ENCODE data around the gene IL1RAP.

IL1RAP gene

DNA sequence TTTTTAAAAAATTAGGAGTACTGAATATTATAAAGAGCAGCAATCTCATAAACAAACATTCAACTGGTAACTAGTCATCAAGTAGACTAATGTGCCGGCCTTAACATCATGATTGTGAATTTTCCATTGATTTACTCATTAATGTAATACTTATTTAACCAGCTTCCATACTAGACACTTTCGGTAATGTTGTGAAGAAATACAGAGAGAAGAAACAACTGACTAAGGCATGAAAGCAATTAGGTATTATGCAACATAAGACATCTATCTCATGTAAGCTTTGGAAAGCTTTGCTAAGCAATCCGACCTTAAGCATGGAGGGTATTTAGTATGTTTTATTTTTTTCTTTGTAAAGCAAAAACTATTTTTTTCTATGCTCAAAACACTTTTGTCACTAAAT lies 108.0 kb downstream of the IL1RAP start:
- Histone ChIP-seq H3K9ac (no peak overlapping the region), H3K4me1 (ENCODE audit: low read depth, poor library complexity, severe bottlenecking) (no peaks in the 10 kb centered on the region), H3K4me3 (IDR thresholded peaks at IDR 0.05; ENCODE audit: insufficient read depth, low read depth, low read length) (no peak overlapping the region), H3K4me2 (no peak overlapping the region), H3K27ac (no peak overlapping the region), H3K79me2 (ENCODE audit: insufficient read depth, low read depth) (no peaks in the 10 kb centered on the region), H3K27me3 (ENCODE audit: insufficient read depth, low read depth) (no peaks in the 10 kb centered on the region), H4K20me1 (ENCODE audit: insufficient read depth) (no peaks in the 10 kb centered on the region), H3K36me3 (ENCODE audit: insufficient read depth) (no peaks in the 10 kb centered on the region), H2AFZ (ENCODE audit: low read depth) (no peak overlapping the region)
- TF ChIP-seq CTCF (conservative IDR thresholded peaks at IDR 0.05; ENCODE audit: low read depth, low read length), result no peak

- no peak for TF ChIP-seq CTCF (conservative IDR thresholded peaks at IDR 0.05; ENCODE audit: low read depth, low read length)
These were observed 110.4 kb downstream of the IL1RAP start for GRCh38 chr3:190624282-190624681.

GRCh38 chr3:190626951-190627620 lies 113.2 kb downstream of the IL1RAP start:
- H3K9ac ChIP-seq, result no peak overlapping the region
- no peak overlapping the region for H3K4me3 ChIP-seq (IDR thresholded peaks at IDR 0.05; ENCODE audit: insufficient read depth, low read depth, low read length)
- no peak overlapping the region for H2AFZ ChIP-seq (ENCODE audit: low read depth)
- H3K27me3 ChIP-seq (ENCODE audit: insufficient read depth, low read depth), result no peaks in the 10 kb centered on the region
- no peaks in the 10 kb centered on the region for H3K36me3 ChIP-seq (ENCODE audit: insufficient read depth)
- no peak overlapping the region for H3K4me2 ChIP-seq
- H3K79me2 ChIP-seq (ENCODE audit: insufficient read depth, low read depth), result no peaks in the 10 kb centered on the region
- H4K20me1 ChIP-seq (ENCODE audit: insufficient read depth), result no peaks in the 10 kb centered on the region
- TF ChIP-seq CTCF (conservative IDR thresholded peaks at IDR 0.05; ENCODE audit: low read depth, low read length), result no peak
- no peaks in the 10 kb centered on the region for H3K4me1 ChIP-seq (ENCODE audit: low read depth, poor library complexity, severe bottlenecking)
- no peak overlapping the region for H3K27ac ChIP-seq

More at GRCh38 chr3:190624282-190624681, 110.4 kb downstream of the IL1RAP start:
- Histone ChIP-seq H2AFZ (ENCODE audit: low read depth) (no peak overlapping the region), H3K4me3 (IDR thresholded peaks at IDR 0.05; ENCODE audit: insufficient read depth, low read depth, low read length) (no peak overlapping the region), H3K27me3 (ENCODE audit: insufficient read depth, low read depth) (no peaks in the 10 kb centered on the region), H3K9ac (no peak overlapping the region), H3K79me2 (ENCODE audit: insufficient read depth, low read depth) (no peaks in the 10 kb centered on the region), H4K20me1 (ENCODE audit: insufficient read depth) (no peaks in the 10 kb centered on the region), H3K36me3 (ENCODE audit: insufficient read depth) (no peaks in the 10 kb centered on the region), H3K4me2 (no peak overlapping the region), H3K27ac (no peak overlapping the region), H3K4me1 (ENCODE audit: low read depth, poor library complexity, severe bottlenecking) (no peaks in the 10 kb centered on the region)

GRCh38 chr3:190629088-190629487 lies 115.2 kb downstream of the IL1RAP start:
- no peak overlapping the region for H3K9ac ChIP-seq
- H2AFZ ChIP-seq (ENCODE audit: low read depth), result no peak overlapping the region
- no peak for TF ChIP-seq CTCF (conservative IDR thresholded peaks at IDR 0.05; ENCODE audit: low read depth, low read length)
- no peak overlapping the region for H3K4me2 ChIP-seq
- H3K4me3 ChIP-seq (IDR thresholded peaks at IDR 0.05; ENCODE audit: insufficient read depth, low read depth, low read length), result no peak overlapping the region
- H3K27me3 ChIP-seq (ENCODE audit: insufficient read depth, low read depth), result no peaks in the 10 kb centered on the region
- H3K36me3 ChIP-seq (ENCODE audit: insufficient read depth), result no peaks in the 10 kb centered on the region
- H3K27ac ChIP-seq, result no peak overlapping the region
- no peaks in the 10 kb centered on the region for H3K79me2 ChIP-seq (ENCODE audit: insufficient read depth, low read depth)
- no peaks in the 10 kb centered on the region for H4K20me1 ChIP-seq (ENCODE audit: insufficient read depth)
- H3K4me1 ChIP-seq (ENCODE audit: low read depth, poor library complexity, severe bottlenecking), result no peaks in the 10 kb centered on the region

Data from KMS-11 (cell line).